Lower leg skin (tissue), 3 donors: ENCODE measurements around the gene TXNDC9.

Source experiments
- CTCF ChIP-seq, 3 donors: fragments of 450-650 bp; IDR thresholded peaks; one replicate each; pipeline ENCODE4 v1.5.1; 2016; ENCODE audit warnings: antibody characterized with exemption in 3 of 3, mild to moderate bottlenecking in 3 of 3, moderate library complexity in 2 of 3
- POLR2A ChIP-seq, 2 donors: fragments of 450-650 bp; IDR thresholded peaks; one replicate each; pipeline ENCODE4 v1.6.1; 2016 to 2017; ENCODE audit warnings: antibody characterized with exemption in 2 of 2, mild to moderate bottlenecking in 1 of 2, moderate library complexity in 1 of 2

GRCh38 chr2:99380376-99381010 is 44.4 kb upstream of the TXNDC9 start:
- TF ChIP-seq CTCF (IDR thresholded peaks at IDR 0.05) (no peak), POLR2A (IDR thresholded peaks at IDR 0.05) (no peak)
